WTC11 (cell line): ENCODE results near the gene GRIN2A. TPM values are rescaled to one million over a fixed set of nuclear protein-coding genes. Genes with fewer than 3 reads are reported as not detected.

Experiments
- ATAC-seq: fragments of 200-7000 bp; cut with Tn5 transposase; 2 replicates; pipeline ENCODE4 v1.10.0; 2021; ENCODE audit warnings: mild to moderate bottlenecking, moderate library complexity
- CTCF ChIA-PET: fragments of 300-600 bp; sonication (Branson Sonifier 250); formaldehyde crosslinking; loops from one replicate; lab custom pipeline; 2021; ENCODE audit warnings: antibody characterized with exemption; lab: Charles Lee
- POLR2A ChIA-PET: fragments of 350-600 bp; sonication (Branson Sonifier 250); formaldehyde crosslinking; loops from one replicate; lab custom pipeline; 2021; ENCODE audit warnings: antibody characterized with exemption; lab: Charles Lee
- DNase-seq: peaks from one replicate; pipeline ENCODE4 v3.0.0; 2021; ENCODE audit warnings: low spot score
- H3K27ac Mint-ChIP-seq: 2 replicates; pipeline ENCODE4 v1.8.0; 2021; ENCODE audit warnings: mixed read lengths
- H3K27me3 Mint-ChIP-seq: 2 replicates; pipeline ENCODE4 v1.8.0; 2021; ENCODE audit warnings: low read depth, mild to moderate bottlenecking, moderate library complexity, mixed read lengths
- H3K36me3 Mint-ChIP-seq: 2 replicates; pipeline ENCODE4 v1.8.0; 2021; ENCODE audit warnings: mixed read lengths
- H3K4me1 Mint-ChIP-seq: 2 replicates; pipeline ENCODE4 v1.8.0; 2022; ENCODE audit warnings: mixed read lengths
- H3K4me3 Mint-ChIP-seq: 2 replicates; pipeline ENCODE4 v1.8.0; 2021; ENCODE audit warnings: mild to moderate bottlenecking, moderate library complexity, mixed read lengths
- H3K9me3 Mint-ChIP-seq: 2 replicates; pipeline ENCODE4 v1.8.0; 2021; ENCODE audit warnings: mixed read lengths
- E2F5 ChIP-seq: sonication (generic); formaldehyde crosslinking; IDR thresholded peaks from 2 replicates; pipeline ENCODE4 v1.8.1; 2022; ENCODE audit warnings: mild to moderate bottlenecking, moderate library complexity, missing genetic modification reagents
- EMX1 ChIP-seq: fragments of 250-450 bp; sonication (Bioruptor Pico); IDR thresholded peaks from 2 replicates; pipeline ENCODE4 v1.8.0; 2021; ENCODE audit warnings: mild to moderate bottlenecking
- FOXJ3 ChIP-seq: sonication (generic); formaldehyde crosslinking; IDR thresholded peaks from 2 replicates; pipeline ENCODE4 v1.9.0; 2021; ENCODE audit warnings: missing genetic modification reagents, mild to moderate bottlenecking, borderline replicate concordance
- GABPB1 ChIP-seq: sonication (generic); formaldehyde crosslinking; IDR thresholded peaks from 2 replicates; pipeline ENCODE4 v1.8.1; 2023; ENCODE audit warnings: mild to moderate bottlenecking, missing genetic modification reagents
- HMGA2 ChIP-seq: fragments of 250-450 bp; sonication (Bioruptor Pico); IDR thresholded peaks from 2 replicates; pipeline ENCODE4 v1.4.0; 2021; ENCODE audit warnings: mild to moderate bottlenecking, moderate library complexity
- JAZF1 ChIP-seq: fragments of 250-450 bp; sonication (Bioruptor Pico); IDR thresholded peaks from 2 replicates; pipeline ENCODE4 v1.9.0; 2021; ENCODE audit warnings: moderate library complexity, mild to moderate bottlenecking, inconsistent platforms
- JUN ChIP-seq: sonication (generic); formaldehyde crosslinking; IDR thresholded peaks from 2 replicates; pipeline ENCODE4 v1.8.0; 2023; ENCODE audit warnings: mild to moderate bottlenecking, missing genetic modification reagents
- MXD4 ChIP-seq: fragments of 250-450 bp; sonication (Bioruptor Pico); IDR thresholded peaks from 2 replicates; pipeline ENCODE4 v1.8.0; 2021; ENCODE audit warnings: mild to moderate bottlenecking, moderate library complexity, borderline replicate concordance
- NFATC4 ChIP-seq: fragments of 250-450 bp; sonication (Bioruptor Pico); IDR thresholded peaks from 2 replicates; pipeline ENCODE4 v1.9.0; 2021; ENCODE audit warnings: mild to moderate bottlenecking
- NFYB ChIP-seq: sonication (generic); formaldehyde crosslinking; conservative IDR thresholded peaks from 2 replicates; pipeline ENCODE4 v1.8.0; 2022; ENCODE audit warnings: low read depth, missing genetic modification reagents
- RORB ChIP-seq: fragments of 250-450 bp; sonication (Bioruptor Pico); IDR thresholded peaks from 2 replicates; pipeline ENCODE4 v1.9.0; 2021; ENCODE audit warnings: mild to moderate bottlenecking
- SMAD3 ChIP-seq: sonication (generic); formaldehyde crosslinking; IDR thresholded peaks from 2 replicates; pipeline ENCODE4 v1.8.0; 2022; ENCODE audit warnings: missing genetic modification reagents, mild to moderate bottlenecking, borderline replicate concordance
- ZBTB21 ChIP-seq: sonication (generic); formaldehyde crosslinking; IDR thresholded peaks from 2 replicates; pipeline ENCODE4 v1.8.1; 2023; ENCODE audit warnings: mild to moderate bottlenecking, missing genetic modification reagents, borderline replicate concordance
- ZNF138 ChIP-seq: sonication (generic); formaldehyde crosslinking; conservative IDR thresholded peaks from 2 replicates; pipeline ENCODE4 v1.8.1; 2022; ENCODE audit warnings: mild to moderate bottlenecking, moderate library complexity, missing genetic modification reagents
- ZNF317 ChIP-seq: sonication (generic); formaldehyde crosslinking; IDR thresholded peaks from 2 replicates; pipeline ENCODE4 v1.8.1; 2023; ENCODE audit warnings: low read depth, mild to moderate bottlenecking, moderate library complexity, missing genetic modification reagents, borderline replicate concordance
- total RNA-seq: library from RNA; stranded (reverse); gene quantifications from 3 replicates; pipeline ENCODE4 v1.2.3, GENCODE V29; 2021
- TF ChIP-seq, protein P1 (sequence below): fragments of 250-450 bp; sonication (Bioruptor Pico); IDR thresholded peaks from 2 replicates; pipeline ENCODE4 v2.1.2; 2022; ENCODE audit warnings: mild to moderate bottlenecking, moderate library complexity
- TF ChIP-seq, protein P2 (sequence below): sonication (generic); formaldehyde crosslinking; IDR thresholded peaks from 2 replicates; pipeline ENCODE4 v1.8.1; 2023; ENCODE audit warnings: mild to moderate bottlenecking, missing genetic modification reagents

Gene GRIN2A
- total RNA-seq, 1 experiment from 2014 or later: 3.5 TPM

DNA sequence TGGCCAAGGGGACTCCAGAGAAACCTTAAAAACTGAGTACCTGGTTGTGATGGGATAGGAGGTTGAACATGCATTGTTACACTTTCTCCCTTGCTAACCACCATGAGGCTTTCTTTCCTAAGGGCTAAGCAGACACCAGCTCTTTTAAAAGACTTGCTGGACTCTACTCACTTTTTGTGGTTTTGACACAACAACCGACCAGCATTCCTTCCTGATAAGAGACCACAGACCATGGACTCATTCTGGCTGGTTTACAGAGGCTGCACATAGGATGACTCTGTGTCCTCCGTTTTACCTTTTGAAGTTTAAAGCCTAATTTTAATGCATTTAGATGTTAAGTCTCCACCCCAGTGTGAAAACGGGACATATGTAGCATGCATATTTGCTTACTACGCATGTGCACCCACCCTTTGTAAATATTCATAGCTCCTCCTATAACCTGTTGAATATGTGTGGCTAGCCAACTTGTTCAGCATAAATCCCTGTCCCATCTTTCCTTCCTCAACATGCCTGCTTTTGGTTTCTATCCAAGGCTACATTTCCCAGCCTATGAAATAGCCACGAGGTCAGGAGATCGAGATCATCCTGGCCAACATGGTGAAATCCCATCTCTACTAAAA, 475.9 kb downstream of the GRIN2A start:
- H3K27me3 Mint-ChIP-seq: no peaks in the 10 kb centered on the region; the same call in 1 of the 2 replicates
- H3K36me3 Mint-ChIP-seq: peaks cover 24% of the 10 kb centered on the region
- POLR2A ChIA-PET: no interaction called here
- CTCF ChIA-PET: interaction anchor here (0.6 kb wide), 1 partner anchor 857 kb away, joined by 3 read pairs; no protein-coding TSS in a partner anchor
- H3K9me3 Mint-ChIP-seq: peaks cover 12% of the 10 kb centered on the region
- H3K4me1 Mint-ChIP-seq: peaks cover 34% of the 10 kb centered on the region
- H3K4me3 Mint-ChIP-seq: no peak overlapping the region
- ATAC-seq (no peak), DNase-seq (no peak)
- TF ChIP-seq ZNF138 (CRISPR knock-in tag) (no peak), ZNF317 (CRISPR knock-in tag) (no peak), HMGA2 (no peak), EMX1 (CRISPR knock-in tag) (no peak), SMAD3 (CRISPR knock-in tag) (no peak), E2F5 (no peak), JUN (CRISPR knock-in tag) (no peak), FOXJ3 (no peak), RORB (no peak), MXD4 (CRISPR knock-in tag) (no peak)
- TF ChIP-seq, protein P1, sequence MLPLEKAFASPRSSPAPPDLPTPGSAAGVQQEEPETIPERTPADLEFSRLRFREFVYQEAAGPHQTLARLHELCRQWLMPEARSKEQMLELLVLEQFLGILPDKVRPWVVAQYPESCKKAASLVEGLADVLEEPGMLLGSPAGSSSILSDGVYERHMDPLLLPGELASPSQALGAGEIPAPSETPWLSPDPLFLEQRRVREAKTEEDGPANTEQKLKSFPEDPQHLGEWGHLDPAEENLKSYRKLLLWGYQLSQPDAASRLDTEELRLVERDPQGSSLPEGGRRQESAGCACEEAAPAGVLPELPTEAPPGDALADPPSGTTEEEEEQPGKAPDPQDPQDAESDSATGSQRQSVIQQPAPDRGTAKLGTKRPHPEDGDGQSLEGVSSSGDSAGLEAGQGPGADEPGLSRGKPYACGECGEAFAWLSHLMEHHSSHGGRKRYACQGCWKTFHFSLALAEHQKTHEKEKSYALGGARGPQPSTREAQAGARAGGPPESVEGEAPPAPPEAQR (CRISPR knock-in tag): no peak
- TF ChIP-seq, protein P2, sequence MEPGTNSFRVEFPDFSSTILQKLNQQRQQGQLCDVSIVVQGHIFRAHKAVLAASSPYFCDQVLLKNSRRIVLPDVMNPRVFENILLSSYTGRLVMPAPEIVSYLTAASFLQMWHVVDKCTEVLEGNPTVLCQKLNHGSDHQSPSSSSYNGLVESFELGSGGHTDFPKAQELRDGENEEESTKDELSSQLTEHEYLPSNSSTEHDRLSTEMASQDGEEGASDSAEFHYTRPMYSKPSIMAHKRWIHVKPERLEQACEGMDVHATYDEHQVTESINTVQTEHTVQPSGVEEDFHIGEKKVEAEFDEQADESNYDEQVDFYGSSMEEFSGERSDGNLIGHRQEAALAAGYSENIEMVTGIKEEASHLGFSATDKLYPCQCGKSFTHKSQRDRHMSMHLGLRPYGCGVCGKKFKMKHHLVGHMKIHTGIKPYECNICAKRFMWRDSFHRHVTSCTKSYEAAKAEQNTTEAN (CRISPR knock-in tag): no peak
- TF ChIP-seq, all 79 proteins: peak for 0
- H3K27ac Mint-ChIP-seq: no peak overlapping the region

DNA sequence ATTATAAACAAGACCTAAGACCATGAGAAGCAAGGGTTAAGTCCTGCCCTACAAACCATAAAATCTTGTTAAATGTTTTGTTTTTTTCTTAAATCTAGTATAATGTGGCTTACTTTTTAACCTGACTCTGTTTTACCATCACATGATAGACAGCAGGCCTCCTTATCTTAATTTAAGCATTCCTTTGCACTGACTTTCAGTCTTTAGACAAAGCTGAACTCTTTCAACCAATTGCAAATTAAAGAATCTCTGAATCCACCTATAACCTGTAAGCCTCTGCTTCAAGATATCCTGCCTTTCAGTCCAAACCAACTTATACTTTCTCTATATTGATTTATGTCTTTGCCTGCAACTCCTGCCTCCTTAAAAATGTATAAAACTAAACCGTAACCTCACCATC, 478.5 kb downstream of the GRIN2A start:
- Mint-ChIP-seq H3K4me3 (no peak overlapping the region), H3K27me3 (no peaks in the 10 kb centered on the region; the same call in 1 of the 2 replicates), H3K36me3 (peaks cover 22% of the 10 kb centered on the region), H3K27ac (no peak overlapping the region), H3K9me3 (peaks cover 12% of the 10 kb centered on the region), H3K4me1 (peaks cover 52% of the 10 kb centered on the region)
- DNase-seq (no peak), ATAC-seq (no peak)
- POLR2A ChIA-PET: no interaction called here
- TF ChIP-seq NFYB (CRISPR knock-in tag) (no peak), MXD4 (CRISPR knock-in tag) (no peak), GABPB1 (CRISPR knock-in tag) (no peak), ZBTB21 (no peak), JUN (CRISPR knock-in tag) (no peak), NFATC4 (CRISPR knock-in tag) (no peak), JAZF1 (CRISPR knock-in tag) (no peak)
- CTCF ChIA-PET: interaction anchor here (2.6 kb wide), 1 partner anchor 55 kb away, joined by 7 read pairs; no protein-coding TSS in a partner anchor

Other genes starting within 250 kb of the GRIN2A start
- 20.3 to 24.2 TPM (median 22.8 TPM) in 3 replicates for gene ATF7IP2, start 203.6 kb upstream of the GRIN2A start, total RNA-seq